Measurements from ENCODE around the gene ST3GAL4.
"Not testable (repeated sequence)": the region's sequence is repeated elsewhere in the genome, so short reads cannot be mapped to it uniquely, and the experiment has no call there.

Gene ST3GAL4

DNA sequence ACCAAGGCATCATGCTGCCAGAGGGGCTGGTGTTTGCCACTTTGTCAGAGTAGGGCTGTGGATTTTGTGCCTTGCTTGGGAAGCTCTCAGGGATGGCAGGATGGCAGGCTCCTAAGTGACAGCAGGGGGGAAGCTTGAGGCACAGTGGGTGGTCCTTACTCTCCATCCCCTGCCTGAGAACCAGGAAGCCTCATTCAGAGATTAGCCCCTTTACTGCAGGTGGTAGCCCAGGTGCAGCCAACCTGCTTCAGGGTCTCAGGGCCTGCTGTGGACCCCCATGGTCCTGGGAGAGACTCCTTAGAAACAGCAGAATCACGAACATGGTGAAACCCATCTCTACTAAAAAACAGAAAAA, 8.9 kb upstream of the ST3GAL4 start:
- DNase-seq (ENCODE audit: low read depth in 2 of 2): no peak

DNA sequence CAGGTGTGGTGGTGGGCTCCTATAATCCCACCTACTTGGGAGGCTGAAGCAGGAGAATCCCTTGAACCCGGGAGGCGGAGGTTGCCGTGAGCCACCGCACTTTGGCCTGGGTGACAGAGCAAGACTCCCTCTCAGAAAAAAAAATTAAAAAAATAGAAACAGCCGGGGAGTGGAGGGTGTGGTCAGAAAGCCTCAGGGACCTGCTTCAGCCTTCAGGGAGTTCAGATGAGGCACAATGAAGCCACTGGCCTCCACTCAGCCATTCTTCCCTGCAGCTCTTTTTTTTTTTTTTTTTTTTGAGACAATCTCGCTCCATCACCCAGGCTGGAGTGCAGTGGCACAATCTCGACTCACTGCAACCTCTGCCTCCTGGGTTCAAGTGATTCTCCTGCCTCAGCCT, 8.5 kb upstream of the ST3GAL4 start:
- DNase-seq (ENCODE audit: low read depth in 2 of 2): not testable (repeated sequence)

DNA sequence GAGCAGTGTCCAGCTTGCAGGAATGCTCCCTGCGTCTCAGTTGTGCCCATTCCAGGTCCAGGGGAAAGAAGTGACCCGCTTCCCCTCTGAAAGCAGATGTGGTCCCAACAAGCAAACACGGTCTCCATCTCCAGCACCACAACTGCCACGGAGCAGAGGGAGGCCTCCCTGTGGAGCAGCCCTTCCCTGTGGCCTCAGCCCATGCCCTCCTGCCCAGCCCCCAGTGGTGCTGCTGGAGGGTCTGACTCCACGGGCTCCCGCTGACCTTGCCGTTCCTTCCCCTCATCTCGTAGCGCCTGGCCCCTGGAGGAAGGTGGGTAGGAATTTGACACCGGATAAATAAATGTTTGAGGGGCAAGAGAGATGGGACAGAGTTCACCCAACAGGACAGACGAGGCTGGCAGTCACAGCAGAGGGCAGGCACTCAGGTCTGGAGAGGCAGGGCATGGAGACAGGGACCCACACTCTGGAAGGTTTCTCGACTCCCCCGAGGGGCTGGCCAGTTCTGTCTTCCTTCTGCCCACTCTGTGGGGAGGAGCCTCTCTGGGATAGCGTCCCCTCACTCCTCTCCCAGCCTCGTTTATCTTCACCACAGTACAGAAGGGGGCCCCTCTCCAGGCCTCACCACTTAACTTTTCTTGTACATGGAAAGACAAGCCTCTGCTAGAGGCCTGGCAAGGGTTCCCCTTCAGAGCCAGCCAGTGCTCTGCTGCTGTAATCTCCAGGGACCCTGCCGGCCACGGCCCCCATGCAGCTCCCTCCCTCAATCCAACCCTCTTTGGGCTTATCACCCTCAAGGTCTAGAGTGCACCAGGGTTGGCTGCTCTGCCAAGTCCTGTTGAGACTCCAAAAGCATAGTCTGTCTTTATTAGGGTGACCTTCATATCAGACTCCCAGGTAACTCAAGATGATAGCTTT, 7.5 kb upstream of the ST3GAL4 start:
- DNase-seq (ENCODE audit: low read depth in 2 of 2): no peak

DNA sequence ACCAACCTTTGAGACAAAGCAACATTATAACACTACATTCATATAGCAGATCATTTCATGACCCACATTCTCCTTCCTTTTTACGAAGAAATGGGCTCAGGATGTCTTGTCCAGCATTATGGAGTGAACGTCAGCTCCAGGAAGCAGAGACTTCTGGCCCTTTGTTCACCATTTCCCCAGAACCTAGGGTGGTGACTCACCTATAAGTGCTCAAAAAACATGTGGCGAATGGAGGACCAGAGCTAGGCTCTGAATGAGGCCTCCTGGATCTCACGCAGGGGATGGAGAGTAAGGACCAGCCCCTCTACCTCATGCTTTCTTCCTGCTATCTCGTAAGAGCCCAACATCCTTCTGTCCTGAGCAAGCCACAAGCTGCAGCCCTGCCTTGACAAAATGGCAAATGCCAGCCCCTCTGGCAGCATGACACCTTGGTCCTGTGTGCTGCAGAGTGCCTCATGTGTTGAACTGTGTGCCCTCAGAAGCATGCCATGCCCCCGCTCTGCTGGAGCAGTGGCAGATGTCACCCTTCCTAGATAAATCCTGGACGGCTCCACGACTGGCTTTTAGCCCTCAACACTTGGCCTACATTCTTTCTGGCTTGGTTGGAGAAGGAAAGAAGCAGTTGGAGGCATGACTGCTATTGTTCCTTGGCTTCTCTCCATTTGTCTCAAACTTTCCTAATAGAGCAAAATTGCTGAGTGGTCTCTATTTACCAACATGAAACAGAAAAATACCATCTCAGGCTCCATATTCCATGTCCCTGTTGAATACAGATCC, 6.5 kb upstream of the ST3GAL4 start:
- no peak for DNase-seq (ENCODE audit: low read depth in 2 of 2)

DNA sequence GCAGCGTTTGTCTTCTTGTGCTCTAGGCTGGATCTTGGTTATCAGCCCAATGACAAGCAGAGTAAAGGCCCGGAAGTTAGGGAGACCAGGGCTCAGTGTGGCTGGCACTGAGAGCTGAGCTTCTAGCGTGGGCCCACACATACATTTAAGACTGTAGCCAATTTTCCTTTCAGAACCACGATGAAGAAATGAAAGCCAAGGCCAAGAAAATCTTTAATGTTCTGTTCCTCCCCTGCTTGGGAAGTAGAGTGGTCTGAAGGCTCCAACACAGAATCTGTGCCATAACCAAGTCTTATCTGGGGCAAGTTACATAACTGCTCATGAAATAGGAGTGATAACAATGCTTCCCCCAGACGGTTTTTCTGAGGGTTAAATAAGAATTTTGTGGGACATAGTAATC, 4.7 kb upstream of the ST3GAL4 start:
- DNase-seq (ENCODE audit: low read depth in 2 of 2): no peak

DNA sequence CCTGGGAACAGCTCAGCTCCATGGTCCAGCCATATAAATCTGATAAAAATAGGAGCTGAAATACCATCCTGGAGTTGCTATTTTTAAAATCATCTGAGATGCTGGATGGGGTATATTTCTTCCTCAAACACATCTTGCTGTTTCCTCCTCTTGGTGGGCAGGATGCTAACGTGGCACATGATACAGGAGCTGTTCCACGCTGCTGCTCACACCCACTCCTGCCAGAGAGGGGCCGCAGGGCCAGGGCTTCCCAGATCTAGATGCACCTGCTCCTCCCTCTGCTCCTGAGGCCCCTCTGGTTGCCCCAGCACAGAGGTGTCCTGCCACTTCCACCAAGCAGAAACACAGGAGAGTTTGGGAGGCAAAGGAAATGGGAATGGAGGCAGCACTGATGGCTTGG, 3.3 kb upstream of the ST3GAL4 start:
- DNase-seq (ENCODE audit: low read depth in 2 of 2): no peak

DNA sequence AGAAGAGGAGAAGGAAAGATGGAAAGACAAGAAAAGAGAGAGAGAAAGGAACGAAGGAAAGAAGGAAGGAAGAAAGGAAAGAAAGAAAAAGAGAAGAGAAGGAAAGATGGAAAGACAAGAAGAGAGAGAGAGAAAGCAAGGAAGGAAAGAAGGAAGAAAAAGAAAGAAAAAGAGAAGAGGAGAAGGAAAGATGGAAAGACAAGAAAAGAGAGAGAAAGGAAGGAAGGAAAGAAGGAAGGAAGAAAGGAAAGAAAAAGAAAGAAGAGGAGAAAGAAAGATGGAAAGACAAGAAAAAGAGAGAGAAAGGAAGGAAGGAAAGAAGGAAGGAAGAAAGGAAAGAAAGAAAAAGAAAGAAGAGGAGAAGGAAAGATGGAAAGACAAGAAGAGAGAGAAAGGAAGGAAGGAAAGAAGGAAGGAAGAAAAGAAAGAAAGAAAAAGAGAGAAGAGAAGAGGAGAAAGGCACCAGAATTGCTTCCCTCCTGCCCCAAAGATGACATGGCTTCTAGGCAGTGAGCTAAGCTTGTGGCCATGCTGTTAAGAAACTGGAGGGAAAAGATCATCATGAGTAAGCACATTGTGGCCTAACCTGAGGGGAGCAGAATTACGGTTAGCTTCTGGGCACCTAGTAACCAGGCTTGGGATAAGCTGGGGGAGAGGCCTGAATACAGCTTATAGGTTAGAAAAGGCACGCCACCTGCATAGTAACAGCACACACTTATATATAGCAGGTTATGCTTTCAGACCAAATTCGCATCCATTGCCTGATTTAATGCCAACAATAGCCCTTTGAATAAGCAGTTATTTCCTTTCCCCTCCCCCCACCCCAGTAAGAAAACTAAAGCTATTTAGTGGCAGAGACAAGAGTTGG, 2.3 kb upstream of the ST3GAL4 start:
- DNase-seq (ENCODE audit: low read depth in 2 of 2): no peak

DNA sequence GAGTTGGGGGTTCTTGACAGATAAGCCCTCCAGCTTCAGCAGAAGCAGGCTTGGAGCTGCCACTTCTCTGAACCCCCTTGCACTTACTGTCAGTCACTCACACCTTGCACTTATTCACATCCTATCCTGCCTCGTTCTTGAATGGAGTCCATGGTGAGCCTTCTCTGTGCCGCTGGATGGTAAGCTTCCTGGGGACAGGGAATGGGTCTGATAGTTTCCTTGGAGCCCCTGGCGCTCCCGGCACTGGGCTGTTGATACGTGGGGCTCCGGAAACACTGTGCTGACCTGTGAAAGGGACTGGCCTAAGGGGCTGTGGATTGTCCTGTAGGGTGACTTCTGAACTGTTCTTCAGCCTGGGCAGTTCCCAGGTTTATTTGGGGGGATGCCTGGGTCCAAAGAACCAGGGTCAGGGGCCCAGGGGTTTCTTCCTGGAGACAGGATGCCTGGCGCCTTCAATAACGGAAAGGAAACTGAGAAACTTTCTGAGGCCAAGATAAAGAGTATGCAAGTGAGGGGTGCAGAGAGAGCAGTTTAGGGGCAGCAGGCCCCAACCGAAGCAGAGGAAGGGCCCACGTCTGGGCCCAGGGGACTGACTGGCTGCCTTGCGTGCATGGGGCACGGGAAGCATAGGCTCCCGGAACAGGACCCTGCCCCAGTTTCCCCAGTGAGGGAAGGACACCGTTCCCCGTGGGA, 709 bp upstream of the ST3GAL4 start:
- no peak for DNase-seq (ENCODE audit: low read depth in 2 of 2)

DNA sequence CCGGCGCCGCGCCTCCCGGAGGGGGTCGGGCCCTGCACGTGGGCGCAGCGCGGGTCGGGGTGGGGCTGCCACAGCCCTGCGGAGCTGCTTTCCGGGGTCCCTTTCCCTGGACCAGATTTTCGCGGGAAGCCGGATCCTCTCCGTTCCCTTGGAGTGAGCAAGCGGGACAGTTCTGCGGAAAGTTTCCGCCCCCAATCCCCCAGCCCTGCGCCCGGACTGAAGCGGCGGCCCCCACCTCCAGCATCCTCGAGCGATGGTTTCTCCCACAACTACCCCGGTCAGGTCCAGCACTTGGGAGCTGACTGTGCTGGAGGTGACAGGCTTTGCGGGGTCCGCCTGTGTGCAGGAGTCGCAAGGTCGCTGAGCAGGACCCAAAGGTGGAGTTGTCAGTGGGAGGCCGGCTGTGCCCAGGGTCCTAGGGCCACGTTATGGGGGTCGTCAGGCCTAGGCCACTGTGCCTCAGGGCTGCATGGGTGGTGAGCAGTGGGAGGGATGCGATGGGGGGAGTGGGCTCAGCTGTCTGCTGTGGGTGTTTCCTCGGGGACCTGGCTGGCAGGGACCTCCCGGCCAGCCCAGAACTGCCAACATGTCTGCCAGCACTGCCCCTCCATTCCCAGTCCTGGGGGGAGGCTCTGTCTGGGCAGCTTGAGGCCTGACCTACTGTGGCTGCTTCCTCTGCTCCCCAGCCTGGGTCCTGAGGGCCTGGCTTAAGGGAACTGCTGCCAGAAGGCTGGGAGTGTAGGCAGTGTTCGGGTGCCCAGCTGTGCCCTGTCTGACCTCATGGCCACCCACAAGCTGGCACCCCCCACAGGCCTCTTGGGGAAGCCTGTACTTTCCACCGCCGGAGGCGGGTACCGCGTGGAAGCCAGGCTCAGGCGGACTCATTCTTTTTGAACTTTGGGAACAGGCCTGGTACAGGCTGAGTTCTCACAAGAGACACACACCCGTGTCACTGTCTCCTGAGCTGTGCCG, 726 bp downstream of the ST3GAL4 start:
- DNase-seq (ENCODE audit: low read depth in 2 of 2): no peak

DNA sequence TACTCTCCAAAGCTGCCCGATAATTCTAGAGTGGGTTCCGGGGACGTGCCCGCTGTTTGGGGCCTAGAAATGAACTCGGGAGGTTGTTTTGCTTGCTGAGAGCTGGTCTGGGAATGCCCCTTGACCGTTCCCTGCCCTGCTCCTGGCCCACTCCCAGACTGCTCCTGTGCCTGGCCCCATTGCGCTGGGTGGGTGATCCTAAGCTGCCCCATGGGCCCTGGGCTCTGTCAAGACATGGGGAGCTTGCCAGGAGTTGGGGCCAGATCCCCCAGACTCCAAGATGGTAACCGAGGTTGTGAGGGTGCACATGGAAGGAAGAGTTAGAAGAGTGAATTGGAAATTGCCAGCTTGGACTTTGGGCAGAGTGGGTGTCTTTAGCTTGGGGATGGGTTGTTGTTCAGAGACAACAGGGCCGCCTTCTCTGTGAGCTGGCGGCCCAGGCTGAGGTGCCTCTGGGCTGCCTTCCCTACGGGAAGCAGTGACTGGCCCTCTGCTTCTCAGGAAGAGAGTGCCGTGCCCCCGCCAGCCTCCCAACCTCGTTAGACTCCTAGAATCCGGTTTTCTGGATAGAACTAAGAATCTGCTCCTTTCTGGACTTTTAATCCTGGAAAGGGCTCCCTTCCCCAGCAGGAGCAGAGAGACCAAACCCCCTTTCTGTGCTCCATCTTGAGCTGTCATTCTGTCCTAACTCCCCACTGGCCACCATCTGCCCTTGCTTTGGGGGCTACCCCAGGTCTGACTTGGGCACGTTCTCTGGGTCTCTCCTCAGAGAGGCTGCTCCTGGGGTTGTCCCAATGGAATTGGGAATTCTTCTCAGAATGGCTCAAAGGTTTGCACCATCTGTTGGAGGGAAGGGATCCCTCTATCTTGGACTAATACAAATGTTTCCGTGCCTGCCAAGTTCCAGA, 1.8 kb downstream of the ST3GAL4 start:
- no peak for DNase-seq (ENCODE audit: low read depth in 2 of 2)

DNA sequence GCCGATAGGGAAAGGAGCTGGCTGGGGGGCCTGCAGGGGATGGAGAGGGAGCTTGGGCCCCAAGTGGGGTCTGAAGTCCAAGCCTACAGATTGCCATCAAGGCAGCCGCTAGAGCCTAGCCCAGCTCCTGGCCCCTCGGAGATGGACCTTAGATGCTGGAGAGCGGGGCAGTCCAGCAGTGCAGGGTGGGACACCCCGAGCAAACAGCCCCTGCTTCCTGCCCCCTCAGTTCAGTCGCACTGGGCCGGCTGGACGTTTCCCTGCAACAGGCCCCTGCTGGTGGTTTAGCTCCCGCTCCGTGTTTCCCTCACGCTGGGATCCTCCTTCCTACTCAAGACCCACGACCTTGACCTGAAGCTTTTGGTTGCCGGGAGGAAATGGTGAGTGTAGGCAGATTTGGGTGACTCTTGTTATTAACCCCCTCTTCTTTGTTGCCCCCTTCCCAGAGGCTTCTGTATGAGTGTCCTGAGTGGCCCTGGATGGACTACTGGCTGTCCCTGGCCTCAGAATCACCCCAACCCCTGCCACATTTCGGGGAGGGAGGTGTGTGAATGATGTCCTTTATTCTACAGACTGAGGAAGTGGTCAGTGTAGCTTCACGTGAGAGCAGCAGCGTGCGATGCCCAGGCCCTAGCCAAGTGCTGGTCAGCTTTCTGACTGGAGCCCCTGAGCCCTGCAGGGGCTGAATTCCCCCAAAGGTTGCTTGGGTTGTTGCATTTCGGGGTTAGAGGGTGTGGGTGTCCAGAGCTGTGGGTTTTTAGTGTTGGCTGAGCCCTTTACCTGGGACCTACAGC, 2.7 kb downstream of the ST3GAL4 start:
- no peak for DNase-seq (ENCODE audit: low read depth in 2 of 2)

DNA sequence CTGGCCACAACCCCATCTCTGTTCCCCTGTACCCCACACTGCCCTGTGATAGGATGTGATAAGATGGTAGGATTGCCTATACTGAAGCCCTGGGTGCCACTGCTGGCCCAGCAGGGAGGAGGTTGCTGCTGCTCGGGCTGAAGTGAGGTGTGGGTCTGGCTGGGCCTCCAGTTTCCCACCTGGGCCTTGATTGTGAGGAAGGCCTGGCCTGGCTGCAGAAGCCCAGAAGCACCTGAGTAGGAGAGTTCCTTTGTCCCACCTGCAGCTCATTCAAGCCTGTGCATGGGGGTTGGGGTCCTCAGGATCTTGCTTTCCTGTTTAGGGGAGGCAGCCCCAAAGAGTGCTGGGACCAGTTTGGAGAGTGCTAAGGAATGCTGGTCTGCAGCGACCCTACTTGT, 3.3 kb downstream of the ST3GAL4 start:
- DNase-seq (ENCODE audit: low read depth in 2 of 2): no peak

DNA sequence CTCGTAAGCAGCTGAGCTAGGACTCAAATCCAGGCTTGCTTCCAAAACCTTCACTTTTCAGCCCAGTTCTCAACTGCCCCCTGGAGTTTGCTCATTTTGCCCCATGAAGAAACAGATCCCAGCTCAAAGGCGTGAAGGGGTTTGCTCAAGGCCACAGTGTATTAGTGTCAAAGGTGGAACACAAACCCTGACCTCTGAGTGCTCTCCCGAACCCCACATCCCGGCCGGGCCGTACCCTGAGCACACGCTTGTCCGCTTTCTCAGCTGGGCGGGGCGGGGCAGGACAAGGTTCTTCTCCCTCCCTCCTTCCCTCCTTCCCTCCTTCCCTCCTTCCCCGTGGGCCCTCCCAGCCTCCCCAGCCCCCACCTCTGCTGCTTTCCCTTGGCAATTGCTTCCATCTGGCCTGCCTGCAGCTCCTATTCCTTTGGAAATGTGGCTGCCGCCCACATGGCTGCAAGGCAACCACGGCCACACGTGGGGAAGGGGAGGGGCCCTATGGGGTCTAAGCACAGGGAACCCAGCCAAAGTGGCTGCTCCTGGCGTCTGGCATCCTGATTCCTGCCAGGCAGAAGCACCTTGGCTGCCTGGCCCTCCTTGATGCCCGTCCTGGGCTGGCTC, 4.1 kb downstream of the ST3GAL4 start:
- no peak for DNase-seq (ENCODE audit: low read depth in 2 of 2)

DNA sequence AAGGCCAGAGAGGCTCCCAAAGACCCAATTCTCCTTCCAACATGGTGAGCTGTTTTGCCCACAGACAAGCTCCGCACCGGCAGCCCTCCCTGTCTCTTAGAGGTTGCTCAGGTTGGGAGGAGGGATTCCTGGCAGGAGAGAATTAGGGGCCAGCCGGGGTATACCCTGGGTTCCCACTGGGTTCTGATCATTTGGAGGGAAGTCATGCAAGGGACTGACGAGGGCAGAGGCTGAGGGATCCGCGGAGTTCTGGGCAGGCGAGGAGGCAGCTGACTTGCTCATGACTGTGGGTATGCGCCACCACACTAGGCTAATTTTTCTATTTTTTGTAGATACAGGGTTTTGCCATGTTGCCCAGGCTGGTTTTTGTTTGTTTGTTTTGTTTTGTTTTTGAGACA, 4.6 kb downstream of the ST3GAL4 start:
- no peak for DNase-seq (ENCODE audit: low read depth in 2 of 2)

DNA sequence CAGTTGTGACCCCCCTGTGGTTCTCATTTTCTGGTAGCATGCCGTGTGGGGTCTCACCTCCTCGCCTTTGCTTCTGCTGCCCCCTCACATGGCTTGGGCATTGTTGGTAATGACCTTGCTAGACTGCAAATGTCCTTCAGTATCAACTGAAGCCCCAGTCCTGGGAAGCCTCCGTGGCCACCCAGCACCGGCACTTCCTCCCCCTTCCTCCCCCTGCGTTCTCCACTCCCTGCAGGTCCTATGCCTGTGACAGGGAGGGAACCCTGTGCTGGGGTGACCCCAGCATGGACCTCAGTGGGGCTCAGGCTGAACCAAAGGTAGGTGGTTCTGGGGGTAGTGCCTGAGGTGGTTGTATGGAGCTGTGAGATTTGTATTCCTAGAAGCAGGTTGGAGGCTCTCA, 5.9 kb downstream of the ST3GAL4 start:
- no peak for DNase-seq (ENCODE audit: low read depth in 2 of 2)

DNA sequence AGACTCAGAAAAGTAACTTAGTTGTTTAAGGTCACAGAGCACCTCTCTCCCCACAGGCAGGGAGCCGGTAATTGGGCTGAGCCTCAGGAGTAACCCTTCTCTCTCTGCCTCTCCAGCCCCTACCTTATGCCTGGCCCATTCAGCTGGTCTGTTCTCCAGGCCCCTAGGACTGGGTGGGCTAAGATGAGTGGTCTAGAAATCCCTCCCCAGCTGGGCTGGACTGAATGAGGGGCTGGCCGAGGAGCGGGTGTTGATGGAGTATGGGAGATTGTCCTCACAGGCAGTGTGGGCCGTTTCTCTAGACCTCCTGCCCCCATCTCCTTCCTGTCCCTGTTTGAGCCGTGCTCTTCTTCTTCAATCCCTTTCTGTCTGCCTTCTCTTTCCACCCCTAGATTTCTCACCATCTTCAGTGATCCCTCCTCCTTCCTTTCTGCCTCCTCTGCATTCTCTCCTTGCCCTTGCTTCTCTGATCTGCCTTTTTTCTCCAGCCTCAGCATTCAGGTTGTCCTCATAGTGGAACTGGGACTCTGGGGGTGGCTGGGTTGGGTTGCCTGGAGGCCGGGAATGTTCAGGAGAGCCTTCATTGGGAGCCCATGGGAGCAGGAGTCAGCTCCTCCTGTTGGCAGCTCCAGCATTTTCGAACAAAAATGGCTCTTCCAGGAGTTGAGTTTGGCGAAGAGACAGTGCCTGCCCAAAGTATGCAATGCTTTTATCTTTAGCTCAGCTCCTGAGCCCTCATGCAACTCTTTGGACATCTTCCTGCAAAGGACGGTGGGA, 7.6 kb downstream of the ST3GAL4 start:
- DNase-seq (ENCODE audit: low read depth in 2 of 2): no peak

DNA sequence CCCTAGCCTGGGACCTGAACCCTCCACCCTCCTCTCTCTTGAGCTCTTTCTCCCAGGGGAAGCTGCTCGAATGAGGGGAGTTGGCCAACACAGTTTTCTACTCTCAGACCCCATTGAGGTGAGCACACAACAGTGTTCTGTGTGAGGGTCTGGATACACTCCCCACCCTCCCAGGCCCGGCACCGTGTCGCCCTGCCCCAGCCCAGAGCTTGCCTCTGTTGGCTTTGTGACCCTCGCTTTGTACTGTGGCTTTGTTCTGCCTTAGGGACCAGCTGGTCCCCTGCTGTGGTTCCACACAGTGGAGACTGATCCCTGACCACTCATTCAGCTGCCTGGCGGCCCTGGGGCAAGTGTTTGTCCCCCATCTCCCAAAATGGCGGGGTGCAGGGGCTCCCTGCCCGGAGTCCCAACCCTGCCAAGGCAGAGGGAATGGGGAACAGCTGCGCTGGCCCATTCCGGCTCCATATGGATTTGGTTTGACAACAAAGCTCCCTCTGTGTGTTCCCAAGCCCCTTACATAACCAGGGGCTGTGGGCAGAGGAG, 8.3 kb downstream of the ST3GAL4 start:
- DNase-seq (ENCODE audit: low read depth in 2 of 2): no peak

Measured in stimulated activated CD8-positive, alpha-beta memory T cell treated with anti-CD3 and anti-CD28 coated beads, Interleukin-7, amount 100 ng/mL, for 1 hour (primary cell).